GM12873 (cell line): Measurements from ENCODE around the gene SLC1A2.

ENCODE experiments used
- TF ChIP-seq, protein P1 (sequence below): IDR thresholded peaks from 2 replicates; pipeline ENCODE4 v1.5.1; 2012; ENCODE audit warnings: low read depth, mild to moderate bottlenecking, moderate library complexity, low read length, control low read depth; ENCODE audit not compliant: insufficient read depth; ENCODE audit errors: missing control alignments

Gene SLC1A2

DNA sequence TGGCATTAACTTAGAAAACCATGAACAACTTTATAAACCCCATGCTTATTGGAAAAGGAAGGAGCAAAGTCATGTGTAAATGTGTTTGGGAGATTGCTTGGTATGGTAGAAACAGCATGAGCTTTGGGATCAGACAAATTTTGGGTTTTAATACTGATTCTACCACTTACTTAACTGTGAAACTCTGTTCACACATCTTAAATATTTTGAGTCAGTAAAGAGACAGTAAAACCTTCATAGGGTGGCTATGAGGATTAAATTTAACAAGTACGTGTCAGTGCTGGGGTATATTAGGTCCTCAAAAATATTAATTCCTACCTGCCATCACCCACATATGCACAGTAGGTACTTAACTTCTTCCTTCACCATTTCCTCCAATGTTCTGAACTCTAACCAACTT lies 183.9 kb downstream of the SLC1A2 start:
- TF ChIP-seq, protein P1, sequence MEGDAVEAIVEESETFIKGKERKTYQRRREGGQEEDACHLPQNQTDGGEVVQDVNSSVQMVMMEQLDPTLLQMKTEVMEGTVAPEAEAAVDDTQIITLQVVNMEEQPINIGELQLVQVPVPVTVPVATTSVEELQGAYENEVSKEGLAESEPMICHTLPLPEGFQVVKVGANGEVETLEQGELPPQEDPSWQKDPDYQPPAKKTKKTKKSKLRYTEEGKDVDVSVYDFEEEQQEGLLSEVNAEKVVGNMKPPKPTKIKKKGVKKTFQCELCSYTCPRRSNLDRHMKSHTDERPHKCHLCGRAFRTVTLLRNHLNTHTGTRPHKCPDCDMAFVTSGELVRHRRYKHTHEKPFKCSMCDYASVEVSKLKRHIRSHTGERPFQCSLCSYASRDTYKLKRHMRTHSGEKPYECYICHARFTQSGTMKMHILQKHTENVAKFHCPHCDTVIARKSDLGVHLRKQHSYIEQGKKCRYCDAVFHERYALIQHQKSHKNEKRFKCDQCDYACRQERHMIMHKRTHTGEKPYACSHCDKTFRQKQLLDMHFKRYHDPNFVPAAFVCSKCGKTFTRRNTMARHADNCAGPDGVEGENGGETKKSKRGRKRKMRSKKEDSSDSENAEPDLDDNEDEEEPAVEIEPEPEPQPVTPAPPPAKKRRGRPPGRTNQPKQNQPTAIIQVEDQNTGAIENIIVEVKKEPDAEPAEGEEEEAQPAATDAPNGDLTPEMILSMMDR = no peak

DNA sequence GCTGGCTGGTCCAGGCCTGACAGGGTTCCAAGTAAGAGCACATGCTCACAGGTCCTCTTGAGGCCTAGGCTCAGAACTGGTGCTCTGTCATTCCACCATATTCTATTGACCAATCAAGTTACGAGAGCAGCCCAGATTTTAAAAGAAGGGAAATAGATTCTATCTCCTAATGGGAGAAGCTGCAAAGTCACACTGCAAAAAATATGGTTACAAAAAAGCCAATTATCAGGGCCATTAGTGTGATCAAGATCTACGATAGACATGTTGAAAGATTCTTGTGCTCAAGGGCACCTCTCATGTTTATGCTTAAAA lies 184.2 kb downstream of the SLC1A2 start:
- TF ChIP-seq, protein P1 = no peak

GRCh38 chr11:35234460-35235156 lies 184.8 kb downstream of the SLC1A2 start:
- TF ChIP-seq, protein P1 = no peak

DNA sequence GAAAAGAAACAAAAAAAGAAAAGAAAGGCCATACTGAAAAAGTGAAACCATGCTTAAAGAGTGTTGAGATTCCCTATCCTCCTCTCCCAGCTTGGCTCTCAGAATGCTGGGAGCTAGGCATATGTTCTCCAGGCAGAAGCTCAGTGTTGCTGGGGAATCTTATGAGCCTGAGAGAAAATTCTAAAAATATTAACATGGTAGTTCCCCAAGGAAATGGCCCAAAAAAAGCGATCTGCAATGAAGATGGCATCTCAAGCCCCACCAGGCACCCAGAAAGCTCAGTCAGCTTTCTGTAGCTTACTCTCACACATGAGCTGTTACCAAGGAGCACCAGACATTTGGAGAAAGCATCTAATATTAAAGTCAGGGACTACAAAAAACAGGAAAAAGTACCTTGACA lies 185.8 kb downstream of the SLC1A2 start:
- TF ChIP-seq, protein P1 = no peak

GRCh38 chr11:35232891-35233330 lies 186.4 kb downstream of the SLC1A2 start:
- TF ChIP-seq, protein P1 = no peak

GRCh38 chr11:35231076-35231860 lies 188.1 kb downstream of the SLC1A2 start:
- TF ChIP-seq, protein P1 = no peak

DNA sequence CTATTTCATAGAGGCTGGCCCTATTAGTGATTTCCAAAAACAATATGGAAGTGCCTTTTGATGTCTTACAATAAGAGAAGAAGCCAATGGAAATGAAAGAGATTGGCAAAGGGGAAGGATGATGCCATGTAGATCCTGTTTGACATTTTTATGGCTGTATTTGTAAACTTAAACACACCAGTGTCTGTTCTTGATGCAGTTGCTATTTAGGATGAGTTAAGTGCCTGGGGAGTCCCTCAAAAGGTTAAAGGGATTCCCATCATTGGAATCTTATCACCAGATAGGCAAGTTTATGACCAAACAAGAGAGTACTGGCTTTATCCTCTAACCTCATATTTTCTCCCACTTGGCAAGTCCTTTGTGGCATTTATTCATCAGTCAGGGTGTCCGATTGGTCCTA lies 189.0 kb downstream of the SLC1A2 start:
- TF ChIP-seq, protein P1 = no peak
